MM.1S (cell line): ENCODE measurements around the gene ATP10B.

Experiments
- CTCF ChIP-seq: fragments of 300-600 bp; sonication (generic); IDR thresholded peaks from 2 replicates; pipeline ENCODE4 v1.5.1; 2016; ENCODE audit warnings: antibody characterized with exemption, low read length, mixed read lengths
- EZH2phosphoT487 ChIP-seq: fragments of 300-600 bp; sonication (generic); IDR thresholded peaks from 2 replicates; pipeline ENCODE4 v1.6.1; 2018; ENCODE audit warnings: antibody characterized with exemption, low read length

GRCh38 chr5:160601046-160601445, 251.0 kb downstream of the ATP10B start:
- TF ChIP-seq CTCF (no peak), EZH2phosphoT487 (no peak)
